Mesenteric fat pad (tissue), 1 donor: Measurements from ENCODE around the gene PIM2. TPM values are rescaled to one million over a fixed set of nuclear protein-coding genes. Genes with fewer than 3 reads are reported as not detected.
"Not testable (repeated sequence)": the region's sequence is repeated elsewhere in the genome, so short reads cannot be mapped to it uniquely, and the experiment has no call there.

Source experiments
- DNase-seq: peaks from one replicate; pipeline ENCODE4 v3.0.0-alpha.2; 2020; ENCODE audit warnings: low spot score
- total RNA-seq: library from RNA; stranded (reverse); fragmentation: NEBNext Ultra II Directional; extraction: Animal tissue kit (Norgen Biotek cat#: 25700); gene quantifications from one replicate; pipeline ENCODE4 v1.2.1, GENCODE V29; 2021
- donor health status: DM: yes; HTN: yes; CAD: no.

The PIM2 gene
- total RNA-seq, 1 donor from 2014 or later, result 5.7 TPM

DNA sequence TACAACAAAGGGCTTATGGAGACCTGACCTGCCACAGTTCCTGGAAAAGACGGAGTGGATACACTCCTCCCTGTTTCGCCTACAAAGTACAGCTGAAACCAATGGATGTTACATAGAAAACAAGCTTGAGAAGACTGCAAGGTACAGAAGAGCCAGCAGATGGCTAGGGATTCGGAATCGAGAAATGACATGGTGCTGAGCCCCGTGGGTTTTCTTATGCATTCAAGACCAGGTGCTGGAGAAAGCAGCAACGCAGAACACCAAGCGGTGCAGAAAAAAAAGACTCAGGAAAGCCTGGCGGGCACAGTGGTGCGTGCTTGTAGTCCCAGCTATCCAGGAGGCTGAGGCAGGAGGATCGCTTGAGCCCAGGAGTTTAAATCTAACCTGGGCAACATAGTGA lies 35.1 kb downstream of the PIM2 start:
- peak; percentile 45 for DNase-seq

DNA sequence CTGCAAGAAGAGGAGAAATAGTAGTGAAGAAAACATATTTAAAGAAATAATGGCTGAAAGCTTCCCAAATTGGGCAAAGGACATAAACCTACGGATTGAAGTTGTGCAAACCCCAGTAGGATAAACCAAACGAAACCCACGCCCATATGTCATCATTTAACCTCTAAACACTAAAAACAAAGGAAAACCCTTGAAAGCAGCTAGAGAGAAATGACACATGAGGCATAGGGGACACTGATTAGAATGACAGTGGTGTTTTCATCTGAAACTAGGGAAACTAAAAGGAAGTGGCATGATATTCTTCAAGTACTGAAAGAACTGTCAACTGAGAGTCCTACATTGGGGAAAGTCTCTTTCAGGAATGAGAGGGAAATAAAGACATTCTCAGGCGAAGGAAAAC lies 41.9 kb downstream of the PIM2 start:
- not testable (repeated sequence) for DNase-seq

DNA sequence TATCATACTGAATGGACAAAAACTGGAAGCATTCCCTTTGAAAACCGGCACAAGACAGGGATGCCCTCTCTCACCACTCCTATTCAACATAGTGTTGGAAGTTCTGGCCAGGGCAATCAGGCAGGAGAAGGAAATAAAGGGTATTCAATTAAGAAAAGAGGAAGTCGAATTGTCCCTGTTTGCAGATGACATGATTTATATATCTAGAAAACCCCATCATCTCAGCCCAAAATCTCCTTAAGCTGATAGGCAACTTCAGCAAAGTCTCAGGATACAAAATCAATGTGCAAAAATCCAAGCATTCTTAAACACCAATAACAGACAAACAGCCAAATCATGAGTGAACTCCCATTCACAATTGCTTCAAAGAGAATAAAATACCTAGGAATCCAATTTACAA lies 46.8 kb downstream of the PIM2 start:
- not testable (repeated sequence) for DNase-seq

DNA sequence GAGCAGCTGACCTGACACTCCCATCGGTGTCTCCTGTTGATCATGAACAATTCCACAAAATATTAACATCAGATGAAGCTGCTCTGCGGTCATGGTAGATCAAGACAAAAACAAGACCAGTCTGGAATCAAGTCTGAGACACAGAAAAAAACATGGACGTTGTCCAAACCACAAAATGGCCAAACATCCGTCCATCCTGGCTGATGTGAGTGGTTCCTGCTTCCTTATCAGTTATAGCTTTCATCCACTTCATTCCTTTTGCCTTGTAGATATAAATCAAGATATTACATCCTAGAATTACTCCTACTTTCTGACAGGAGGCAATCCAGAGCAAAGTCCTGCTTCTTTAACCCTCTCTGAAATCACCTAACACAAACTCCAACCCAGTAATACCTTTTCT lies 54.6 kb downstream of the PIM2 start:
- no peak for DNase-seq

Other genes starting within 250 kb of the PIM2 start
- gene WAS, start 235.2 kb downstream of the PIM2 start, total RNA-seq, result 22.0 TPM
- gene SUV39H1, start 222.3 kb downstream of the PIM2 start, total RNA-seq, result 5.1 TPM
- not detected for gene GLOD5, start 157.3 kb downstream of the PIM2 start, total RNA-seq
- gene GATA1, start 132.4 kb downstream of the PIM2 start, total RNA-seq, result not detected
- 47.1 TPM for gene HDAC6, start 117.0 kb downstream of the PIM2 start, total RNA-seq
- gene ERAS, start 92.5 kb downstream of the PIM2 start, total RNA-seq, result not detected
- gene PCSK1N, start 83.4 kb downstream of the PIM2 start, total RNA-seq, result not detected
- 22.1 TPM for gene TIMM17B, start 21.3 kb downstream of the PIM2 start, total RNA-seq
- gene PQBP1, start 21.1 kb downstream of the PIM2 start, total RNA-seq, result 50.6 TPM
- 24.5 TPM for gene SLC35A2, start 7.4 kb downstream of the PIM2 start, total RNA-seq
- gene OTUD5, start 38.6 kb upstream of the PIM2 start, total RNA-seq, result 40.0 TPM
- gene KCND1, start 52.8 kb upstream of the PIM2 start, total RNA-seq, result 1.3 TPM
- 37.6 TPM for gene GRIPAP1, start 83.2 kb upstream of the PIM2 start, total RNA-seq
- gene TFE3, start 124.3 kb upstream of the PIM2 start, total RNA-seq, result 103 TPM
- 4.0 TPM for gene CCDC120, start 140.0 kb upstream of the PIM2 start, total RNA-seq
- 20.7 TPM for gene PRAF2, start 155.0 kb upstream of the PIM2 start, total RNA-seq
- 73.4 TPM for gene WDR45, start 160.9 kb upstream of the PIM2 start, total RNA-seq
- gene GPKOW, start 204.7 kb upstream of the PIM2 start, total RNA-seq, result 18.2 TPM
- 1.6 TPM for gene MAGIX, start 243.7 kb upstream of the PIM2 start, total RNA-seq